HepG2 (cell line): Measurements from ENCODE around the gene STX1B. TPM values are rescaled to one million over a fixed set of nuclear protein-coding genes. Genes with fewer than 3 reads are reported as not detected.

Source experiments
- MAZ ChIP-seq, 2 experiments: sonication (generic) in 1 of 2; formaldehyde crosslinking in 1 of 2; IDR thresholded peaks; 2 replicates each; pipeline versions ENCODE4 v1.5.0 to v1.6.1; 2012 to 2020; ENCODE audit warnings: low read depth in 2 of 2, mild to moderate bottlenecking in 2 of 2, borderline replicate concordance in 1 of 2, improper control_type of control experiment in 1 of 2, low read length in 1 of 2, missing genetic modification reagents in 1 of 2, moderate library complexity in 1 of 2
- PHB2 ChIP-seq: fragments of 450-650 bp; IDR thresholded peaks from 2 replicates; pipeline ENCODE4 v1.6.1; 2018; ENCODE audit not compliant: partially characterized antibody
- WIZ ChIP-seq: sonication (generic); formaldehyde crosslinking; IDR thresholded peaks from 2 replicates; pipeline ENCODE4 v1.5.1; 2020; ENCODE audit warnings: mild to moderate bottlenecking, missing genetic modification reagents
- ZNF331 ChIP-seq: sonication (generic); formaldehyde crosslinking; IDR thresholded peaks from 2 replicates; pipeline ENCODE4 v1.4.0; 2020; ENCODE audit warnings: missing genetic modification reagents
- ZNF432 ChIP-seq: sonication (generic); formaldehyde crosslinking; IDR thresholded peaks from 2 replicates; pipeline ENCODE4 v1.5.0; 2020; ENCODE audit warnings: missing genetic modification reagents, mild to moderate bottlenecking, borderline replicate concordance
- ZNF768 ChIP-seq: sonication (generic); formaldehyde crosslinking; IDR thresholded peaks from 2 replicates; pipeline ENCODE4 v1.4.0; 2020; ENCODE audit warnings: missing genetic modification reagents
- polyA plus RNA-seq, 8 experiments: library from polyadenylated mRNA; depleted of rRNA in 3 of 8; stranded (reverse) in 7 of 8; unstranded in 1 of 8; fragments of >200 nt; fragmentation: Illumina TruSeq in 4 of 8; extraction: Trizol in 4 of 8; gene quantifications; 2 replicates each; pipeline versions ENCODE4 v1.2.1 to v1.2.3, GENCODE V29; 2011 to 2016; ENCODE audit warnings: low read depth in 4 of 8, missing spikeins in 1 of 8, mixed read lengths in 1 of 8; ENCODE audit not compliant: insufficient read depth in 1 of 8
- total RNA-seq, 5 experiments: library from RNA; depleted of rRNA; stranded (reverse); fragments of >200 nt; fragmentation: Illumina TruSeq; extraction: Trizol; gene quantifications; 2 replicates each; pipeline ENCODE4 v1.2.3, GENCODE V29; 2016; ENCODE audit warnings: low read depth in 1 of 5
- TF ChIP-seq, protein P1 (sequence below): sonication (generic); formaldehyde crosslinking; IDR thresholded peaks from 2 replicates; pipeline ENCODE4 v1.5.1; 2020; ENCODE audit warnings: mild to moderate bottlenecking, missing genetic modification reagents, moderate library complexity
- TF ChIP-seq, protein P2 (sequence below): sonication (generic); formaldehyde crosslinking; IDR thresholded peaks from 2 replicates; pipeline ENCODE4 v1.5.0; 2020; ENCODE audit warnings: mild to moderate bottlenecking, missing genetic modification reagents
- TF ChIP-seq, protein P3 (sequence below): sonication (generic); formaldehyde crosslinking; IDR thresholded peaks from 2 replicates; pipeline ENCODE4 v1.4.0; 2020; ENCODE audit warnings: mild to moderate bottlenecking, missing genetic modification reagents
- TF ChIP-seq, protein P4 (sequence below): sonication (generic); formaldehyde crosslinking; IDR thresholded peaks from 2 replicates; pipeline ENCODE4 v1.8.1; 2022; ENCODE audit warnings: mild to moderate bottlenecking, missing genetic modification reagents
- TF ChIP-seq, protein P5 (sequence below), 2 experiments: sonication (generic) in 1 of 2; formaldehyde crosslinking in 1 of 2; IDR thresholded peaks; 2 replicates each; pipeline versions ENCODE4 v1.4.0 to v1.6.1; 2018 to 2020; ENCODE audit warnings: missing genetic modification reagents in 2 of 2, borderline replicate concordance in 1 of 2, low read depth in 1 of 2, mild to moderate bottlenecking in 1 of 2, missing biosample characterization in 1 of 2

The STX1B gene
- total and polyA plus RNA-seq, 2 of the 13 experiments (the other 11 are each of a cell fraction or from before 2014, with no cell fraction given): 2.1 to 3.0 TPM

DNA sequence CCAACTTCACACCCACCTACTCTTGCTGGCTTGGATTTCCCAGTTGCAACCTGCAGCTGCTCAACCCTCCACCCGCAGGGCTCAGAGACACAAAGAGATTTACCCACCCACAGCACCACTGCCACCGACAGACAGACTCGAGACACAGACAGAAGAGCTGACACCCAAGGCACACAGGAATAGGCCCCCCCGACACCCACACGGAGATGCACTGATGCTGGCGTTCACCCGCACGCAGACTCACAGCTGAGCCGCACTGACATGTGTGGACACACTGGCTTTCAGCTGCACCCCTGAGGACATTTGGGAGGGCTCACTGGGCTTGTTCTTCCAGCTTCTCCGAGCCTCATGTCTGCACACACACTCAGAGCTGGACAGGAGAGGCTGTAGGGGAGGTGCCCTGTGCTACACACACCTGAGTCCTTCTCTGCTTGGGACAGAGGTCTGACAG, 8.2 kb downstream of the STX1B start (continued):
- TF ChIP-seq, protein P1, sequence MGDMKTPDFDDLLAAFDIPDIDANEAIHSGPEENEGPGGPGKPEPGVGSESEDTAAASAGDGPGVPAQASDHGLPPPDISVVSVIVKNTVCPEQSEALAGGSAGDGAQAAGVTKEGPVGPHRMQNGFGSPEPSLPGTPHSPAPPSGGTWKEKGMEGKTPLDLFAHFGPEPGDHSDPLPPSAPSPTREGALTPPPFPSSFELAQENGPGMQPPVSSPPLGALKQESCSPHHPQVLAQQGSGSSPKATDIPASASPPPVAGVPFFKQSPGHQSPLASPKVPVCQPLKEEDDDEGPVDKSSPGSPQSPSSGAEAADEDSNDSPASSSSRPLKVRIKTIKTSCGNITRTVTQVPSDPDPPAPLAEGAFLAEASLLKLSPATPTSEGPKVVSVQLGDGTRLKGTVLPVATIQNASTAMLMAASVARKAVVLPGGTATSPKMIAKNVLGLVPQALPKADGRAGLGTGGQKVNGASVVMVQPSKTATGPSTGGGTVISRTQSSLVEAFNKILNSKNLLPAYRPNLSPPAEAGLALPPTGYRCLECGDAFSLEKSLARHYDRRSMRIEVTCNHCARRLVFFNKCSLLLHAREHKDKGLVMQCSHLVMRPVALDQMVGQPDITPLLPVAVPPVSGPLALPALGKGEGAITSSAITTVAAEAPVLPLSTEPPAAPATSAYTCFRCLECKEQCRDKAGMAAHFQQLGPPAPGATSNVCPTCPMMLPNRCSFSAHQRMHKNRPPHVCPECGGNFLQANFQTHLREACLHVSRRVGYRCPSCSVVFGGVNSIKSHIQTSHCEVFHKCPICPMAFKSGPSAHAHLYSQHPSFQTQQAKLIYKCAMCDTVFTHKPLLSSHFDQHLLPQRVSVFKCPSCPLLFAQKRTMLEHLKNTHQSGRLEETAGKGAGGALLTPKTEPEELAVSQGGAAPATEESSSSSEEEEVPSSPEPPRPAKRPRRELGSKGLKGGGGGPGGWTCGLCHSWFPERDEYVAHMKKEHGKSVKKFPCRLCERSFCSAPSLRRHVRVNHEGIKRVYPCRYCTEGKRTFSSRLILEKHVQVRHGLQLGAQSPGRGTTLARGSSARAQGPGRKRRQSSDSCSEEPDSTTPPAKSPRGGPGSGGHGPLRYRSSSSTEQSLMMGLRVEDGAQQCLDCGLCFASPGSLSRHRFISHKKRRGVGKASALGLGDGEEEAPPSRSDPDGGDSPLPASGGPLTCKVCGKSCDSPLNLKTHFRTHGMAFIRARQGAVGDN (CRISPR knock-in tag): peak; percentile 55; the same call in 1 of the 2 replicates
- no peak for TF ChIP-seq WIZ (CRISPR knock-in tag)
- TF ChIP-seq PHB2: no peak
- TF ChIP-seq ZNF432: no peak
- no peak for TF ChIP-seq ZNF331 (CRISPR knock-in tag)
- TF ChIP-seq, protein P2, sequence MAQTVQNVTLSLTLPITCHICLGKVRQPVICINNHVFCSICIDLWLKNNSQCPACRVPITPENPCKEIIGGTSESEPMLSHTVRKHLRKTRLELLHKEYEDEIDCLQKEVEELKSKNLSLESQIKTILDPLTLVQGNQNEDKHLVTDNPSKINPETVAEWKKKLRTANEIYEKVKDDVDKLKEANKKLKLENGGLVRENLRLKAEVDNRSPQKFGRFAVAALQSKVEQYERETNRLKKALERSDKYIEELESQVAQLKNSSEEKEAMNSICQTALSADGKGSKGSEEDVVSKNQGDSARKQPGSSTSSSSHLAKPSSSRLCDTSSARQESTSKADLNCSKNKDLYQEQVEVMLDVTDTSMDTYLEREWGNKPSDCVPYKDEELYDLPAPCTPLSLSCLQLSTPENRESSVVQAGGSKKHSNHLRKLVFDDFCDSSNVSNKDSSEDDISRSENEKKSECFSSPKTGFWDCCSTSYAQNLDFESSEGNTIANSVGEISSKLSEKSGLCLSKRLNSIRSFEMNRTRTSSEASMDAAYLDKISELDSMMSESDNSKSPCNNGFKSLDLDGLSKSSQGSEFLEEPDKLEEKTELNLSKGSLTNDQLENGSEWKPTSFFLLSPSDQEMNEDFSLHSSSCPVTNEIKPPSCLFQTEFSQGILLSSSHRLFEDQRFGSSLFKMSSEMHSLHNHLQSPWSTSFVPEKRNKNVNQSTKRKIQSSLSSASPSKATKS (CRISPR knock-in tag): no peak
- TF ChIP-seq, protein P3, sequence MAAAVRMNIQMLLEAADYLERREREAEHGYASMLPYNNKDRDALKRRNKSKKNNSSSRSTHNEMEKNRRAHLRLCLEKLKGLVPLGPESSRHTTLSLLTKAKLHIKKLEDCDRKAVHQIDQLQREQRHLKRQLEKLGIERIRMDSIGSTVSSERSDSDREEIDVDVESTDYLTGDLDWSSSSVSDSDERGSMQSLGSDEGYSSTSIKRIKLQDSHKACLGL (CRISPR knock-in tag): no peak
- TF ChIP-seq ZNF768 (CRISPR knock-in tag): peak; percentile 50; the same call in 1 of the 2 replicates
- TF ChIP-seq, protein P4, sequence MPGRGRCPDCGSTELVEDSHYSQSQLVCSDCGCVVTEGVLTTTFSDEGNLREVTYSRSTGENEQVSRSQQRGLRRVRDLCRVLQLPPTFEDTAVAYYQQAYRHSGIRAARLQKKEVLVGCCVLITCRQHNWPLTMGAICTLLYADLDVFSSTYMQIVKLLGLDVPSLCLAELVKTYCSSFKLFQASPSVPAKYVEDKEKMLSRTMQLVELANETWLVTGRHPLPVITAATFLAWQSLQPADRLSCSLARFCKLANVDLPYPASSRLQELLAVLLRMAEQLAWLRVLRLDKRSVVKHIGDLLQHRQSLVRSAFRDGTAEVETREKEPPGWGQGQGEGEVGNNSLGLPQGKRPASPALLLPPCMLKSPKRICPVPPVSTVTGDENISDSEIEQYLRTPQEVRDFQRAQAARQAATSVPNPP (CRISPR knock-in tag): no peak
- peak; percentile 13; the same call in 1 of the 2 replicates for TF ChIP-seq MAZ (IDR thresholded peaks at IDR 0.05; ENCODE audit: borderline replicate concordance, low read depth, low read length)
- TF ChIP-seq MAZ (CRISPR knock-in tag; IDR thresholded peaks at IDR 0.05; ENCODE audit: low read depth): peak; percentile 15; the same call in 1 of the 2 replicates
- TF ChIP-seq, protein P5, sequence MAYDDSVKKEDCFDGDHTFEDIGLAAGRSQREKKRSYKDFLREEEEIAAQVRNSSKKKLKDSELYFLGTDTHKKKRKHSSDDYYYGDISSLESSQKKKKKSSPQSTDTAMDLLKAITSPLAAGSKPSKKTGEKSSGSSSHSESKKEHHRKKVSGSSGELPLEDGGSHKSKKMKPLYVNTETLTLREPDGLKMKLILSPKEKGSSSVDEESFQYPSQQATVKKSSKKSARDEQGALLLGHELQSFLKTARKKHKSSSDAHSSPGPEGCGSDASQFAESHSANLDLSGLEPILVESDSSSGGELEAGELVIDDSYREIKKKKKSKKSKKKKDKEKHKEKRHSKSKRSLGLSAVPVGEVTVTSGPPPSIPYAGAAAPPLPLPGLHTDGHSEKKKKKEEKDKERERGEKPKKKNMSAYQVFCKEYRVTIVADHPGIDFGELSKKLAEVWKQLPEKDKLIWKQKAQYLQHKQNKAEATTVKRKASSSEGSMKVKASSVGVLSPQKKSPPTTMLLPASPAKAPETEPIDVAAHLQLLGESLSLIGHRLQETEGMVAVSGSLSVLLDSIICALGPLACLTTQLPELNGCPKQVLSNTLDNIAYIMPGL (CRISPR knock-in tag; IDR thresholded peaks at IDR 0.05; ENCODE audit: borderline replicate concordance in 1 of 2, low read depth in 1 of 2): no peak
